NCI-H146 (cell line): ENCODE results near the gene LDLR.
"Not testable (repeated sequence)": the region's sequence is repeated elsewhere in the genome, so short reads cannot be mapped to it uniquely, and the experiment has no call there.

Experiments
- DNase-seq: peaks from one replicate; lab custom pipeline; 2025; lab: John Stamatoyannopoulos, UW

The LDLR gene

GRCh38 chr19:11141937-11142527, 52.8 kb downstream of the LDLR start:
- DNase-seq, result no peak

DNA sequence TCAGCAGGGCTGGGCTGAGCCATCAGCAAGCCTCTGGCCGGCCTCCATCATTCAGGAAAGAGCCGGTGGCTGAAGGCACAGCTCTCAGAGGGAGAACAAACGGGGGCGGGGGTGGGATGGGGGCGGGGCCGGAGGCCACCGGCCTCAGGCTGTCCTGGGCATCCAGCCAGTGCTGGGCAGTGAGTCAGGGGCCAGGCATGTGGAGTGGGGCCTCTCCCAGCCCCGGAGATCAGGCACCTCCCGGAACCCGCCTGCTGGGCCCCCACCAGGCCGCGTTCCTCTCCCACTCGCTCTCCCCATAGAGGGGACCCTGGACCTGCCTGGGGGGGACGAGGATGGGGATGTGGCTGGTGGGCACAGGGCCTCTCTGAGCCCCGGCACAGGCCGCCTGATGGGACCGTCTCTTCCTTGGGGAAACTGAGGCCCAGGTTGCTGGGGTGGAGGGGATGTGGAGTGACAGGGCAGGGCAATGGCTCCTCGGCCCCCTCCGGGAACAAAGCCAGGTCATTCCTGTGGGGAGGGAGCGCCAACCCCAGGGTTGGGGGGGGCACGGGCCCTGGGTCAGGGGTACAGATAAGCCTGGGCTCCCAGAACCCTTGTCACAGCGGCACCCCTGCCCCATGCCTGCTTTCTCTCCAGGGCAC, 53.4 kb downstream of the LDLR start:
- no peak for DNase-seq

DNA sequence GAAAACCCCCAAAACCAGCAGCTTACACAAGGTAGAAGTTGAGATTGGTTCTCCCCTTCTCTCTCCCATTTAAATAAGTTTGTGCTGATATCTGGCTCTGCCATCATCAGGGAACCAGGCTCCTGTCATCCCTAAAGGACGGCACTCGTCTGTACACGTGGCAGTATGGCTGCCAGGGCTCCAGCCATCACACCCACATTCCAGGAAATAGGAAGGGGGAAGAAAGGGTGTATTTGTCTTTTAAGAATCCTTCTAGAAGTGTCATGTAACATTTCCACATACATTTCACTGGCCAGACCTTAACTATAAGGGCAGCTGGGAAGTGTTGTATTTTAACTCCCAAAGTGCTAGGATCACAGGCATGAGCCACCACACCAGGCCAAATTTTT, 56.3 kb downstream of the LDLR start:
- DNase-seq, result no peak

DNA sequence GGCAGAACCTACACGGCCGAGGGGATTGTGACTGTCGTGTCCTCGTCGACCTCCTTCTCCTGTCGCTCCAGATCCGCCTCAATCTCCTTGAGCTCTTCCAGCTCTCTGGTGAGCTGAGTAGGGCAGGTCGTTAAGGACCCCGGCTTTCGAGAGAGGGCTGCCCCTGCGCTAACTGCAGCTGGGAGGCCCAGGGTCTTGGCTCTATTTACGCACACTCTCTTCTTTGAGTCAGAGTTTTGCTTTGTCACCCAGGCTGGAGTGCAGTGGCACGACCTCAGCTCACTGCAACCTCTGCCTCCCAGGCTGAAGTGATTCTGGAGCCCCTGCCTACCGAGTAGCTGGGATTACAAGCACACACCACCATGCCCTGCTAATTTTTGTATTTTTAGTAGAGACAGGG, 58.7 kb downstream of the LDLR start:
- DNase-seq, result no peak

DNA sequence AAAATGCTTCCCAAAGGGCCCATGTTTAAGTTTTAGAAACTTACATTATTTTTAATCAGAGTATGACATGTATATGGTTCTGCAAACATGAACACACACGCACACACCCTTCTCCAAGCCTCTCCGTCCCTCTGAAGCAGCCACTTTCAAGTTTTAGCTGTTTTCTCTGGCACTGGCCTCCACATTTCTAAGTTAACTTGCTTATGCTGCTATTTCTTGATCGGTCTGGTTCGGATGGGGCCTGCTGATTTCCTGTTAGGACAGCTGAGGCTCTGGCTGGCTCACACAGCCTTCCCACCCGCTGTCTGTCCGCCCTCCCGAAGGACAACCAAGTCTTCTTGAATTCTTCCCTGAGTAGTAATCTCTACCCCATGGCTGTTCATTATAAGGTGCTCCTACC, 61.9 kb downstream of the LDLR start:
- DNase-seq, result no peak

DNA sequence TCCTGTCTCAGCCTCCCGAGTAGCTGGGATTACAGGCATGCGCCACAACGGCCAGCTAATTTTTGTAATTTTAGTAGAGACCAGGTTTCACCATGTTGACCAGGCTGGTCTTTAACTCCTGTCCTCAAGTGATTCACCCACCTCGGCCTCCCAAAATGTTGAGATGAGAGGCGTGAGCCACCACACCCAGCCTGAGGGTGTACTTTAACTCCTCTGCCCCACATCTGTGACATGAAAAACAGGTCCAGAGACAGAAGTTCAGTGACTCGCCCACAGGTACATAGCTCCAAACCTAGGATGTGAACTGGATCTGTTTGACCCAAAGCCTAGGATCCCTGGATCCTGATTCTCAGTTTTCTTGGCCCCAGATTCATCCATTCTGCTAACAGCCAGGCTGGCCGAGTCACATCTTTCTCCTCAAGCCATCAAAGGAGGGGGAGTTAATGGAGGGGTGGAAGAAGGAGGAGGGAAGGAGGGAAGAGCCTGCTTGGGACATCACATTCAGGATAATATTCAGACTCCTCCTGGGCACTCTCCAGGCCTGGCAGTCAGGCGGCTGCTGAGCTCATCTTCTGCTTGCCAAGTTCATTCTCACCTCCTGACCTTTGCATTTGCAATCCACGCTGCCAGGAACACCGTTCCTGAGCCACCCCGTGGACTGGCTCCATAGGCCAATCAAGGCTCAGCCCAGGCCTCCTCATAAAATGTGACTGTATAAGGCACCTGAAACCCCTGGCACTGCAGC, 63.2 kb downstream of the LDLR start:
- DNase-seq, result no peak

- no peak for DNase-seq
These were observed 65.4 kb downstream of the LDLR start for GRCh38 chr19:11154683-11155047.

DNA sequence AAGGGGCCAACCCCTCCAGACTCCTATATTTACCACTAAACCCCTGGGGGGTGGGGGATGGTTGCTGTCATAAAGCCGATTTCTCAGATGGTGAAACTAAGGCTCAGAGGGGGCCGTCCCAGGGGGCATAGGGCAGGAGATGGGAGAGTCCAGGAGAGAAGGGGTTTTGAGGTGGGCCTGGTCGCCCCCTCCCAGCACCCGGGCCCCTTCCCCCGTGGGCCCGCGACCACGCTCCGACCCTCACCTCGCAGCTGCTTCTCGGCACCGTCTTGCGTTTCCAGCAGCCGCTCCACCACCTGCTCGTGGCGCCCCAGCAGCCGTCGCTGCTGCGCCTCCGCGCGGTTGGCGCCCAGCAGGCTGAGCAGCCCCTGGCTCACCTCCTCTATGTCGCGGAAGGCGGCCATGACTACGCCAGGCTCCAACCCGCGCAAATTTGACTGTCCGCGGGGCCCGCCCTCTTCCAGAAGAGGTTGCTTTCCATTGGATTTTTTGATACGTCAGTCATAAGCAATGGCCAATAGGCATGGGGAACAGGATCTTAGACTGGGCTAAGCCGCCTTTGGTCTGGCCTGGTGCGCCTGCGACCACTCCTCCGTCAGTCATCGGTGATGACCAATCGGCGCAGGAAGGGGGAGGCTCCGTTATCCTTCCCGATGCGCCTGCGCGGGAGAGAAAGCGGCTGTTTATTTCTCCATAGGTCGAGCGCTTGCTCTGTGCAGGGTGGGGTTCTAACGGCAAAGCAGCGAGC, 66.3 kb downstream of the LDLR start, which contains the start of gene SPC24:
Gene SPC24 (minus strand): TSS at position 410 of the 748 bp plus-strand sequence. CDS start 6 bp downstream, at position 404.
- peak; percentile 99 for DNase-seq

- no peak for DNase-seq
These were observed 70.6 kb downstream of the LDLR start for GRCh38 chr19:11159598-11160439.

DNA sequence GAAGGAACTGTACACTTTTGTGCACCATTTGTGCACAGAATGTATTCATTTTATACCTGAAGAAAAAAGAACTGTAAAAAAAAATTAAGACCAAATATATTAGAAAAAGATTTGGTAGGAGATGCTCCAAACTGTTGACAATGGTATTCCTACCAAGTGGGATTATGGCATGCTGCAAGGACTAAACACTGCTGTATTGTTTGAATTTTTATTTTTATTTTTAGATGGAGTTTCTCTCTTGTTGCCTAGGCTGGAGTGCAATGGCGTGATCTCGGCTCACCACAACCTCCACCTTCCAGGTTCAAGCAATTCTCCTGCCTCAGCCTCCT, 71.1 kb downstream of the LDLR start:
- DNase-seq, result not testable (repeated sequence)

- no peak for DNase-seq
These were observed 75.0 kb downstream of the LDLR start for GRCh38 chr19:11164296-11164695.

DNA sequence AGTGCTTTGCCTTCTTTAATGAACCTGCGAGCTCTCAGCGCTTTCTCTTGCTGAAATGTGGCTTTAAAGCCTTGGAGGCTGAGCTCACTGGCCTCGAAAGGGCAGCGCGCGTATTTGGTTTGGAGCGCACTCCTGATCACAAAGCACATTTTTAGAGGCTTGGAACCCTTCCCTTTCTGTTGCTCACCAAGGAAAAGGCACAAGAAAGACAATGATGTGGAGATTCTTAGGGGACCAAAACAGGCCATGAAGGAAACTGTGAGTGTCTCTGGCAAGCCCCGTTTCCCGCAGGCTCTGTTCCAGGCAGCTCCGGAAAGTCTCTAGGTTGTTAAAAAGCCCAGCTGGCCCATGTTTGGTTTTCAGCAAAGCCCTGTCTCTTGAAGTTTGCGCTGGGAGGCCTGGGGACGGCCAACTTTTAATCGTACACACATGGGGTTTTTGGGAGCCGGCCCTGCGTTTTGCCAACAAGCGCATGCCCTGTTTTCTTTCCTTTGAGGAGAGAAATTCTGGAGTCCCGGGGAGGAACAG, 75.7 kb downstream of the LDLR start:
- DNase-seq, result no peak

DNA sequence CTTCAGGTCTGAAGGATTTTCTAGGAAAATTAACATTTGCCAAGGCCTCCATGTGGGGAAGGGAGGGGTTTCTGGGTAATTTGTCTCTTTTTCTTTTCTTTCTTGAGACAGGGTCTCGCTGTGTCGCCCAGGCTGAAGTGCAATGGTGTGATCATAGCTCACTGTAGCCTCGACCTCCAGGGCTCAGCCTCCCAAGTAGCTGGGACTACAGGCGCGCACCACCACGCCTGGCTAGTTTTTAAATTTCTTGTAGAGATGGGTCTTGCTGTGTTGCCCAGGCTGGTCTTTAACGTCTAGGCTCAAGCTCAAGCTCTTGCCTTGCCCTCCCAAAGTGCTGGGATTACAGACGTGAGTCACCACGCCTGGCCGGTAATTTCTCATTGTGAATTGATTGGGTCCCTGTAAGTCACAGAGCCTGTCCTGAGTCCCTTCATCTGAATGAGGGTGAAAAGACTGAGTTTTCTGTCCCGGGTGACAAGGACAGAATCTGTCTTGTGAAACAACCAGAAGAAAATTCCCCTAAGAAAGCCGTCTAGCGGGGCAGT, 76.3 kb downstream of the LDLR start:
- DNase-seq, result no peak

GRCh38 chr19:11166281-11167142, 77.2 kb downstream of the LDLR start:
- no peak for DNase-seq

DNA sequence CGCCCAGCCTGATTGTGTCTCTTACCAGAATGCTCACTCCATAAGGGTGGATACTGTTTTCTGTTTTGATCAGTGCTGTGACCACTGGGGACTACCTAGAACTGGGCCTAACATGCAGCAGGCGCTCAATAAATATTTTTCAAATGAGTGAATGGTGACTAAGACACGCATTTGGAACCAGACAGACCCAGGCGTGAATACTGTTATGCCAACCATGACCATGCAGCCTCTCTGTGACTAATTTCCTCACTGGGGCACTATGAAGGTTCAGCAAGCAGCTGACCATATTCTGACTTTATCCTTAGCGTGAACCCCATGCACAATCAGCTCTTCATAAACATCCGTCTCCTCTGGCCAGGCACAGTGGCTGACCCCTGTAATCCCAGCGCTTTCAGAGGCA, 79.3 kb downstream of the LDLR start:
- DNase-seq, result no peak

DNA sequence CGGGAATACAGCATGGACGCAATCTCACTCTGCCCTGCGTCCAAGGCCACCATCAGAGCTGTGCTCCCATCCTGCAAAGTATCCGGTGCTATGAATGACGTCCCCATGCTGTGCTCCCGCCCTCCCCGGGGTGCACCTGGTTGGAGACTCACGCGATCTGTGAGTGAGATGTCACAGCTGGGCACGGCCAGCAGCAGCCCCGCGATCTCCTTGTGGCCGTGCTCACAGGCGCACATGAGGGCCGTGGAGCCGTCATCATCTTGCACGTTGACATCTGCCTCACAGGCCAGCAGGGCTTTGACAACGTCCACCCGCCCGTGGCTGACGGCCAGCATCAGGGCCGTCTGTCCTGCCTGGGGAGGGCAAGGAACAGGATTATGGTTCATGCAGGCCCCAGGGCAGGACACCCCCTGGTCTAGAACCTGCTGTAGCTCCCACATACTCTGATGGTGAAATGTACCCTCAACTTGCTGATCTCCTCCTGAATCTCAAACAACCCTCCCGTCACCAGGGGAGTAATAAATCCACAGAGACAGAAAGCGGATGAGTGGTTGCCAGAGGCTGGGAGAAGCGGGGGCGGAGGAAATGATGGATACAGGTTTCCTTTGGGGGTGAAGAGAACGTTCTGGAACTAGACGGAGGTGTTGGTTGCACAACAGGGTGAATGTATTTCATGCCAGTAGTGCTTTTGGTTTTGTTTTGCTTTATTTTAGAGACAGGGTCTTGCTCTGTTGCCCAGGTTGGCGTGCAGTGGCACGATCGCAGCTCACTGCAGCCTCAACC, 80.8 kb downstream of the LDLR start:
- no peak for DNase-seq

- no peak for DNase-seq
These were observed 81.9 kb downstream of the LDLR start for GRCh38 chr19:11171144-11171543.

DNA sequence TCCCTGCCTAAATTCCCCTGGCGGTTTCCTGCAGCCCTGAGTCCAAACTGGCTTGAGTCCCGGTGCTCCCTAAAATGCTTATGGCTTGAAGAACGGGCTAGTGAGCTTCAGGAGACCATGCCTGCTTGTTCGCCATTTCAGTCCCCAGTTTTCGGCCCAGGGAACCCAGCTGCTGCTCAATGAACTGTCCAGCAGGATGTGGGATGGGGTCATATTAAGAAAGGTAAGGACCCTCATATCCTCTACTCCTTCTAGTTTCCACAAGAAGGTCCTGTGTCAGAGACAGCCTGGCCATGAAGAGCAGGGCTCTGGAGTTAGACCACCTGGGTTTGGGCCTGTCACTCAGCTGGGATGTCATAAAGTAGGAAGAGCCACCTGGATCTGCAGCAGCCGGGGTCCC, 83.3 kb downstream of the LDLR start:
- DNase-seq, result no peak

GRCh38 chr19:11173516-11174155, 84.4 kb downstream of the LDLR start:
- no peak for DNase-seq
